ENCODE data around the gene MAP3K1. TPM values are rescaled to one million over a fixed set of nuclear protein-coding genes. Genes with fewer than 3 reads are reported as not detected.
"Not testable (repeated sequence)": the region's sequence is repeated elsewhere in the genome, so short reads cannot be mapped to it uniquely, and the experiment has no call there.

The MAP3K1 gene
- total RNA-seq, 1 donor from 2014 or later = 20.0 TPM

DNA sequence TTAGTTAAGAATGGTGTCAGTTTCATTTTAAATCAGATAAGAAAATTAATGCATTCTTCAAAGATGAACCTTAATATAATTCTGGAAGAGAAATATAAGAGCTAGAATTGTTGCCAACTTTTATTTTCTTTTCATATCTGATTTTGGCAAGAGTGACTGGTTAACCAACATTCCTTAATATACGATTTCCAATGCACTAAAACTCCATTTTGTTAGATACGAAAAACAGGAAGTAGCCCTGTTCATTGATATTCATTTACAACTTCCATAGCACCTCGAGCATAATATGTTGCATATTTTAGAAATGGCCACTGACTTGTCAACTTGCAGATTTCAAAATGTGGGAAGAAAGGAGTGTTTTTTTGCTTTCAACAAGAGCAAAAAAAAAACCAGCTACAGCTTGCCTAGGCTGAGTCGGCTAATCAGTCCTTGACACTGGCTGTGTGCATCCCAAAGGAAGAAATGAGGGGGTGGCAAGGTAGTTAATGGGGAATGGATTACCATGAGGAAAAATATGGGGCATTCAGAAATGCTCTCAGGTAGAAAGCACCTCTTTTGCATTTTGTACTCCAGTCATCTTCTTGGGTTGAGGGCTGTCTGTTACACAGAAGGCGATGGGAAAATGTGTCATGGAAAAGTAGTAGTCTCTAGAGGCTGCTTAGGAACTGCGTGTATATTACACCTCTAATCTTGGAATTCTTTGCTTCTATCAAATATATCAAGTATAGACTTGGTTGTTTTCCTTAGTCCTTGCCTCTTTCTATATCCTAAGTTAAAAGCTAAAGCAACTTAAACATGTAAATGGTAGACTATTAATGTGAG, 3.9 kb downstream of the MAP3K1 start:
- peaks cover 2% of the 10 kb centered on the region for H3K36me3 Mint-ChIP-seq (ENCODE audit: insufficient read depth)
- H3K9me3 Mint-ChIP-seq (ENCODE audit: low read depth) = no peaks in the 10 kb centered on the region
- no peak overlapping the region for H3K27ac Mint-ChIP-seq
- peaks cover 20% of the 10 kb centered on the region for H3K4me1 Mint-ChIP-seq (ENCODE audit: low read depth)
- H3K27me3 Mint-ChIP-seq = peaks cover under 1% of the 10 kb centered on the region
- no peak overlapping the region for H3K4me3 Mint-ChIP-seq (ENCODE audit: low read depth)
- TF ChIP-seq, protein P1, sequence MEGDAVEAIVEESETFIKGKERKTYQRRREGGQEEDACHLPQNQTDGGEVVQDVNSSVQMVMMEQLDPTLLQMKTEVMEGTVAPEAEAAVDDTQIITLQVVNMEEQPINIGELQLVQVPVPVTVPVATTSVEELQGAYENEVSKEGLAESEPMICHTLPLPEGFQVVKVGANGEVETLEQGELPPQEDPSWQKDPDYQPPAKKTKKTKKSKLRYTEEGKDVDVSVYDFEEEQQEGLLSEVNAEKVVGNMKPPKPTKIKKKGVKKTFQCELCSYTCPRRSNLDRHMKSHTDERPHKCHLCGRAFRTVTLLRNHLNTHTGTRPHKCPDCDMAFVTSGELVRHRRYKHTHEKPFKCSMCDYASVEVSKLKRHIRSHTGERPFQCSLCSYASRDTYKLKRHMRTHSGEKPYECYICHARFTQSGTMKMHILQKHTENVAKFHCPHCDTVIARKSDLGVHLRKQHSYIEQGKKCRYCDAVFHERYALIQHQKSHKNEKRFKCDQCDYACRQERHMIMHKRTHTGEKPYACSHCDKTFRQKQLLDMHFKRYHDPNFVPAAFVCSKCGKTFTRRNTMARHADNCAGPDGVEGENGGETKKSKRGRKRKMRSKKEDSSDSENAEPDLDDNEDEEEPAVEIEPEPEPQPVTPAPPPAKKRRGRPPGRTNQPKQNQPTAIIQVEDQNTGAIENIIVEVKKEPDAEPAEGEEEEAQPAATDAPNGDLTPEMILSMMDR (IDR thresholded peaks at IDR 0.05; ENCODE audit: unreplicated experiment) = no peak
- no peak for DNase-seq (ENCODE audit: low spot score, unreplicated experiment)

GRCh38 chr5:56821868-56822267, 6.5 kb downstream of the MAP3K1 start:
- H3K27me3 Mint-ChIP-seq; DNase-seq (ENCODE audit: low spot score, unreplicated experiment); H3K9me3 Mint-ChIP-seq (ENCODE audit: low read depth); H3K27ac Mint-ChIP-seq; H3K36me3 Mint-ChIP-seq (ENCODE audit: insufficient read depth); H3K4me3 Mint-ChIP-seq (ENCODE audit: low read depth): not testable (repeated sequence)
- peaks cover 23% of the 10 kb centered on the region for H3K4me1 Mint-ChIP-seq (ENCODE audit: low read depth)

DNA sequence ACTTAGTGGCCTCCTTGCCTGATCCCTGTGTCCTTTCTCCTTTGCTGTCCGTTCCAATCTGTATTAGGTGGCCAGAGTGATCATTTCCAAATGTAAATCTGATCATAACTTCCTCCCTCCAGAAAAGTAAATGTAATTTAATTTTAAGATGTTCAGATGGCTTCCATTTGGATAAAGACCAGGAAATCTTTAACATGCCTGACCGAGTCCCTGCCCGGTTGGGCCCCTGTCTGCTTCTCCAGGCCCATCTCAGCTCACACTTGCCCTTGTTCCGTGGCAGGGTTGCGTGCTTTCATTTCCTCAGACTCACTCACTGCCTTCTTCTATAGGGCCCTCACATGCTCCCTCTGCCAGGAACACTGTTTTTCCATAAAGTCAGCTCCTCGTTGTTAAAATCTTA, 7.6 kb downstream of the MAP3K1 start:
- Mint-ChIP-seq H3K36me3 (ENCODE audit: insufficient read depth) (peaks cover 2% of the 10 kb centered on the region), H3K4me1 (ENCODE audit: low read depth) (peaks cover 15% of the 10 kb centered on the region), H3K9me3 (ENCODE audit: low read depth) (no peaks in the 10 kb centered on the region), H3K27ac (no peak overlapping the region), H3K4me3 (ENCODE audit: low read depth) (no peak overlapping the region), H3K27me3 (no peaks in the 10 kb centered on the region)
- TF ChIP-seq, protein P1 (IDR thresholded peaks at IDR 0.05; ENCODE audit: unreplicated experiment) = no peak
- no peak for DNase-seq (ENCODE audit: low spot score, unreplicated experiment)

GRCh38 chr5:56824019-56824418, 8.7 kb downstream of the MAP3K1 start:
- no peak overlapping the region for H3K27ac Mint-ChIP-seq
- no peak for DNase-seq (ENCODE audit: low spot score, unreplicated experiment)
- H3K27me3 Mint-ChIP-seq = no peaks in the 10 kb centered on the region
- H3K9me3 Mint-ChIP-seq (ENCODE audit: low read depth) = no peaks in the 10 kb centered on the region
- H3K36me3 Mint-ChIP-seq (ENCODE audit: insufficient read depth) = peaks cover 2% of the 10 kb centered on the region
- peaks cover 21% of the 10 kb centered on the region for H3K4me1 Mint-ChIP-seq (ENCODE audit: low read depth)
- no peak overlapping the region for H3K4me3 Mint-ChIP-seq (ENCODE audit: low read depth)
- TF ChIP-seq, protein P1 (IDR thresholded peaks at IDR 0.05; ENCODE audit: unreplicated experiment) = no peak

DNA sequence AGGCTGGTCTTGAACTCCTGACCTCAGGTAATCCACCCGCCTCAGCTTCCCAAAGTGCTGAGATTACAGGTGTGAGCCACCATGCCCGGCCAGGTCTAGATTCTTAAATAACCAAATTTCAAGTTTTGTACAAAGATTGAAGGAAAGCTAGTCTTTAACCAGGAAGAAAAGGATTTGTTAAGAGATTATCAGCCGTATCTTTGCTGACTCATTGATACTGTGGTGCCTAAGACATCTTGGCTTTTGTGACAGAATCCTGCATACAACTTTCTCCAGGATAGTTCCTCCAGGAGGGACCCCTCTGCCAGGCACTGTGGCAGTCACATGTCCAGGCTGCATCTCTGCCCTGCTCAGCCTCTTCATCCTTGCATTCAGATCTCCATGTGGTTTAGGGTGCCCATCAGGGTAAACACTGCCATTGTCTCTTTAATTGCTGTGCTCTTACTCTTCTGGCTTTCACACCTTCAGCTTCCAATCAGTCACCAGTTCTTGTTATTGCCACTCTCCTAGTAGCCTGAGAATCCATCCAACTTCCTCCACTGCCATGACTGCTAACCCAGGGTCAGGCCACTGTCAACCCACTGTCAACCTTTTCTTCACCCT, 10.0 kb downstream of the MAP3K1 start:
- H3K27ac Mint-ChIP-seq = no peak overlapping the region
- peaks cover 23% of the 10 kb centered on the region for H3K4me1 Mint-ChIP-seq (ENCODE audit: low read depth)
- H3K36me3 Mint-ChIP-seq (ENCODE audit: insufficient read depth) = peaks cover 2% of the 10 kb centered on the region
- H3K4me3 Mint-ChIP-seq (ENCODE audit: low read depth) = no peak overlapping the region
- H3K9me3 Mint-ChIP-seq (ENCODE audit: low read depth) = no peaks in the 10 kb centered on the region
- TF ChIP-seq, protein P1 (IDR thresholded peaks at IDR 0.05; ENCODE audit: unreplicated experiment) = no peak
- DNase-seq (ENCODE audit: low spot score, unreplicated experiment) = no peak
- no peaks in the 10 kb centered on the region for H3K27me3 Mint-ChIP-seq
